GM12892 (cell line): ENCODE data around the gene ITPKB.

Experiments used
- POLR2A ChIP-seq: IDR thresholded peaks from 2 replicates; pipeline ENCODE4 v1.6.1; 2011; ENCODE audit warnings: low read depth, low read length, control low read depth
- POLR2AphosphoS5 ChIP-seq: IDR thresholded peaks from 2 replicates; pipeline ENCODE4 v1.6.1; 2011; ENCODE audit warnings: low read depth, low read length, control low read depth
- TAF1 ChIP-seq: IDR thresholded peaks from 2 replicates; pipeline ENCODE4 v1.6.1; 2011; ENCODE audit warnings: low read depth, mild to moderate bottlenecking, control low read depth, low read length, borderline replicate concordance

DNA sequence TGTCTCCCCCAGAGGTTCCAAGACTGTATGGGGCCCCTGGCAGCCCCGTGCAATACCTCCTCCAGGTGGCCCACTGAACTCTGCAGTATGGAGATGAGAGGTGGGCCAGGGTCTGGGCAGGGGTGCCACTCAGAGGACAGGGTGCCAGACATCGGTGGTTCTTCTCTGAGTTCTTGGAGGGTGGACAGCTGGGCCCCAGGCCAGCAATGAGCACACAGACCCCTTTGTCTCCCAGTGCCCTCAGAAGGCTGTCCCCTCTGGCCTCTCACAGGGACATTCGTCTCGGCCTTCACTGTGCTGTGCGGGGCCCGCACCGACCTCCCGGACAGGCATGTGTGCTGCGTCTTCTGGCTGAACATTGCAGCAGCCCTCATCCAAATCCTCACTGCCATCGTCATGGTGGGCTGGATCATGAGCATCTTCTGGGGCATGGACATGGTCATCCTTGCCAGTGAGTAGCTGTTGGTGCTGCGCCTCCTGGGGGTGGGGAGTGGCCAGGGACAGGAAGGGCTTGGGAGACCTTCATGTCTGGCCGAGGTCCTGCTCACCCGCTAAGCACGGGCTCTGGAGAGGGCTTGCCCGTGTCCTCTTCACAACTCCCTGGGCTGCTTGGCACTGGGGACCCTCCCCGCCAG is 142.4 kb downstream of the ITPKB start:
- TF ChIP-seq POLR2A (no peak), POLR2AphosphoS5 (no peak), TAF1 (no peak)
